ENCODE results near the gene DDX10. TPM values are rescaled to one million over a fixed set of nuclear protein-coding genes. Genes with fewer than 3 reads are reported as not detected.

DDX10 gene
- total and polyA plus RNA-seq, 12 donors: 10.6 to 141 (median 22.6) TPM

DNA sequence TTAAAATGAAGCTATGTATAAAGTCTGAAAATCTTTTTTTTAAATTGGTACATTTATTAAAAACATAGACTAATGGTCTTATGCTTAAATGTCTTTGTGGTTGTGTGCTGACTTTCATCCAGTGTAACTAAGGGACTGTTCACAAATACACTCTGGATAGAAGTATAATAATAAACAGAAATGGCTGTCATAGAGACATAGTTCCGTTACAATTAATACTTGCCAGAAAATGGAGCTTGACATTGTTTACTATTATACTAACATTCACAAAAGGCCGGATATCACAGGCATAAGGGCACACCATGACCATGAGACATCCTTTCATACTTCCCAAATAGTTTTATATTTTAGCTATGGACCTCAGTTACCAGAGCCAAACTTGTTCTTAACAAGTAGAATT lies 161.3 kb downstream of the DDX10 start:
- H3K4me1 ChIP-seq (replicated peaks in 1 of 2): no peaks in the 10 kb centered on the region
- TF ChIP-seq POLR2A (IDR thresholded peaks at IDR 0.05): no peak
- TF ChIP-seq, protein P1, sequence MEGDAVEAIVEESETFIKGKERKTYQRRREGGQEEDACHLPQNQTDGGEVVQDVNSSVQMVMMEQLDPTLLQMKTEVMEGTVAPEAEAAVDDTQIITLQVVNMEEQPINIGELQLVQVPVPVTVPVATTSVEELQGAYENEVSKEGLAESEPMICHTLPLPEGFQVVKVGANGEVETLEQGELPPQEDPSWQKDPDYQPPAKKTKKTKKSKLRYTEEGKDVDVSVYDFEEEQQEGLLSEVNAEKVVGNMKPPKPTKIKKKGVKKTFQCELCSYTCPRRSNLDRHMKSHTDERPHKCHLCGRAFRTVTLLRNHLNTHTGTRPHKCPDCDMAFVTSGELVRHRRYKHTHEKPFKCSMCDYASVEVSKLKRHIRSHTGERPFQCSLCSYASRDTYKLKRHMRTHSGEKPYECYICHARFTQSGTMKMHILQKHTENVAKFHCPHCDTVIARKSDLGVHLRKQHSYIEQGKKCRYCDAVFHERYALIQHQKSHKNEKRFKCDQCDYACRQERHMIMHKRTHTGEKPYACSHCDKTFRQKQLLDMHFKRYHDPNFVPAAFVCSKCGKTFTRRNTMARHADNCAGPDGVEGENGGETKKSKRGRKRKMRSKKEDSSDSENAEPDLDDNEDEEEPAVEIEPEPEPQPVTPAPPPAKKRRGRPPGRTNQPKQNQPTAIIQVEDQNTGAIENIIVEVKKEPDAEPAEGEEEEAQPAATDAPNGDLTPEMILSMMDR (IDR thresholded peaks at IDR 0.05): no peak
- 89 to 98% (median 94%) methylated on average over 2 of the region's 2 CpGs for WGBS, 4 donors

DNA sequence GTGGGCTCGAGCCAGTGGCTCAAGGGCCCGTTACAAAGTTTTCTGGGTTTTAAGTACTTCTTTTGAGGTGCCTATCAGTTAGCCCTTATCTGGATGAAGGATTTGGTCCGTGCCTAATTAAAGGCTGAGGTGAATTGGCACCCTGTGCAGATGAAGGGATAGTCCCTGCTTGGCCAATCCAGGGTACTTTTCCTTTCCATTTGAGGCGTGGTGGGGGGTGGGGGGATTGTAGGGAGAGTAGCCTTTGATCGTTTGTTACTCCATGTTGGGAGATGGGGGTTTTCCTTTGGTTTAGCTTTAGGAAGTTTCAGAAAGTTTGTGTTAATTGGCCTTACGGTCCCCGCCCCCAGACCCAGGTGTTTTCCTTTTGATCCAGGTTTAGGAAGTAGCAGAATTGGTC lies 170.8 kb downstream of the DDX10 start:
- no peak for TF ChIP-seq POLR2A (IDR thresholded peaks at IDR 0.05)
- TF ChIP-seq, protein P1 (IDR thresholded peaks at IDR 0.05): no peak
- intact Hi-C loops (cut with DNase I): no loop called here
- H3K4me1 ChIP-seq (replicated peaks in 1 of 2): peaks cover 0 to 14% of the 10 kb centered on the region in 2 donors
- H3K27ac ChIP-seq: no peak overlapping the region
- H3K9me3 ChIP-seq (replicated peaks in 1 of 3): no peaks in the 10 kb centered on the region
- no peak overlapping the region for H3K4me3 ChIP-seq
- 81 to 92% (median 91%) methylated on average over 7 of the region's 7 CpGs for WGBS, 4 donors
- H3K36me3 ChIP-seq (replicated peaks in 1 of 2): no peaks in the 10 kb centered on the region
- H3K27me3 ChIP-seq: no peaks in the 10 kb centered on the region
- DNase-seq: no peak

More for the DNA sequence above, 161.3 kb downstream of the DDX10 start:
- intact Hi-C loops (cut with DNase I): no loop called here
- Histone ChIP-seq H3K4me3 (no peak overlapping the region), H3K27ac (no peak overlapping the region), H3K9me3 (replicated peaks in 1 of 3) (no peaks in the 10 kb centered on the region), H3K36me3 (replicated peaks in 1 of 2) (no peaks in the 10 kb centered on the region), H3K27me3 (no peaks in the 10 kb centered on the region)
- DNase-seq: no peak

DNA sequence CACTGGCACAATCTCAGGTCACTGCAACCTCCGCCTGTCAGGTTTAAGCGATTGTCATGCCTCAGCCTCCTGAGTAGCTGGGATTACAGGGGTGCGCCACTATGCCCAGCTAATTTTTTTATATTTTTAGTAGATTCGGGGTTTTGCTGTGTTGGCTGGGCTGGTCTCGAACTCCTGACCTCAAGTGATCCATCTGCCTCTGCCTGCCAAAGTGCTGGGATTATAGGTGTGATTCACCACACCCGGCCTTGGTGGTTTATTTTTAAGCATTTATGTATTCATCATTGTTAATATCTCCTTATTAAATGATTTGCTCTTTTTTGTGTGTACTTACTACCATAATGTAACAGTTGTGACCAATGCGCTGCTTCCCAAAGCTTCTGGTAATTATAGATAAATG lies 171.7 kb downstream of the DDX10 start:
- intact Hi-C loops (cut with DNase I): no loop called here
- H3K36me3 ChIP-seq (replicated peaks in 1 of 2): no peaks in the 10 kb centered on the region
- H3K4me1 ChIP-seq (replicated peaks in 1 of 2): peaks cover 0 to 13% of the 10 kb centered on the region in 2 donors
- H3K9me3 ChIP-seq (replicated peaks in 1 of 3): no peaks in the 10 kb centered on the region
- no peaks in the 10 kb centered on the region for H3K27me3 ChIP-seq
- H3K27ac ChIP-seq: no peak overlapping the region
- no peak overlapping the region for H3K4me3 ChIP-seq
- DNase-seq: no peak
- 76 to 85% (median 81%) methylated on average over 7 of the region's 7 CpGs for WGBS, 4 donors
- TF ChIP-seq, protein P1 (IDR thresholded peaks at IDR 0.05): no peak
- TF ChIP-seq POLR2A (IDR thresholded peaks at IDR 0.05): no peak

DNA sequence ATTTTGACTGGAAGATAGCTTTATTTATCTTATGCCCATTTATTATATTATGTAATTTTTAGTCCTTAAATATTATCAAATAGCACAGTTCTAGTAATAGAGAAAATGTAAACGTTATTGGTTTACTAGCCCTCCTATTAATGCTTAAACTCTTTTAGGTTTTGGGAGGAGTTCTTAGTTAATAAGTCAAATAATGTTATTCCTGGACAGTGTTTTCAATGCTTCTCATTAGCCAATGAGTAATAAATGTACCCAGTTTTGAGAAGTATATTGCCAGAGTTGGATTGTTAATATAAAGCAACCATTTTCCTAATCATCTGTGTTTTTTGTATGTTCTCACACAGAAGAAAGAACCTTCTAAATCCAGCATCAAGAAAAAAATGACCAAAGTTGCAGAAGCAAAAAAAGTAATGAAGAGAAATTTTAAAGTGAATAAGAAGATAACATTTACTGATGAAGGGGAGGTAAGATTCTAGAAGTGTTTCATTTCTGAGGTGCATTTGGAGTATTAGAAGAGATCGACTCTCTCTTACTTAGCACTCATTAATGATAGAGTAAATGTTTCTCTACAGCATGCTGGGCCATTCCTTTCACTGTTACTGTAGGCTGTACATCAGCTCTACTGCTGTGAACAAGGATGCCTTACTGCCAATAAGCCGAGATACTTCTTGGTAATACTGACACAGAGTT lies 173.4 kb downstream of the DDX10 start:
- no peak for DNase-seq
- intact Hi-C loops (cut with DNase I): no loop called here
- Histone ChIP-seq H3K9me3 (replicated peaks in 1 of 3) (no peaks in the 10 kb centered on the region), H3K4me1 (replicated peaks in 1 of 2) (no peaks in the 10 kb centered on the region), H3K36me3 (replicated peaks in 1 of 2) (no peaks in the 10 kb centered on the region), H3K4me3 (no peak overlapping the region), H3K27me3 (no peaks in the 10 kb centered on the region), H3K27ac (no peak overlapping the region)
- TF ChIP-seq, protein P1 (IDR thresholded peaks at IDR 0.05): no peak
- no peak for TF ChIP-seq POLR2A (IDR thresholded peaks at IDR 0.05)
- WGBS, 4 donors: 86 to 97% (median 94%) methylated on average over 3 of the region's 3 CpGs

Measured in adrenal gland (tissue), 12 donors.